ENCODE results near the gene ASB13.

ASB13 gene

DNA sequence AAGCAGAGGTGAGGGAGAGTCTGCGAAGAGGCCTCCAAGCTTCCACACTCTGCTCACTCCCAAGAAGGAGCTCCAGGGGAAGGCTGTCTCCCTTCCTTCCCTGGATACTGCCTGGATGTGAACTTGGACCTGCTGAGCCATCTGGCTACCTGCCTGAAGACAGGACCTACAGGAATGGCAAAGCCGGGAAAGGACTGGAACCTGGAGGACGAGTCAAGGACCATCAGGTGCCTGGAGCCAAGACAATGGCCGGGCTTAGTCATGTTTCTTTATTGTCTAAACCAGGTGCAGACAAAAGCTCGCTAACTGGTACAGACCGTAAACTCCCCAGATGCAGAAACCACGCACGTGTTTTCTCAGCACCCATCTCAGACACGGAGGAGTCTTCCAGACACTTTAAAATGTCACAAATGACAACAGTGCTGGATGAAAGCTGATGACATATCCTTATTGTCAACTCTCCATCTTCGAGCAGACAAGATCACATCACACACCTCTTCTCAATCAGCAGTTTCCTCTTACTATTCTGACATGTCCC lies 12.1 kb downstream of the ASB13 start:
- DNase-seq (ENCODE audit: insufficient read length), result no peak
- TF ChIP-seq TAF1 (IDR thresholded peaks at IDR 0.05; ENCODE audit: borderline replicate concordance, low read depth, low read length), result no peak
- TF ChIP-seq POLR2A (IDR thresholded peaks at IDR 0.05; ENCODE audit: low read depth, low read length), result no peak
- TF ChIP-seq POLR2AphosphoS5 (IDR thresholded peaks at IDR 0.05; ENCODE audit: low read depth, low read length), result no peak
- no peak for FAIRE-seq

DNA sequence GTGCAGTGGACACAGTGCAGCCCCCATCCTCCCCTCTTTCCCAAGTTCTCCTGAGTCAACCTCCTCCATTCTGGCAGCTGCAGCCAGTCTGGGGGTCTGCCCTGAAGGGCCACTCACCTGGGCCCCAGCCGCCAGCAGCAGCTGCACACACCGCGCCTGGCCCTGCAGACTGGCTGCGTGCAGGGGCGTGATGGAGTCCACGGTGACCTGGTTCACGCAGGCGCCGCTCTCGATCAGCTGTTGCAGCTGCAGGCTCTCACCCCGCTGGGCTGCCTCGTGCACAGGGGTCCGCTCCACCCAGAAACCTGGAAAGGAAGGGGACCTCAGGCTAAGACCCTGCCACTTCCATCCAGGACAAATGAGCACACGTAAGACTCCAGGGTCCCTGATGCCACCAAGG lies 13.6 kb downstream of the ASB13 start:
- TF ChIP-seq TAF1 (IDR thresholded peaks at IDR 0.05; ENCODE audit: borderline replicate concordance, low read depth, low read length), result no peak
- no peak for TF ChIP-seq POLR2A (IDR thresholded peaks at IDR 0.05; ENCODE audit: low read depth, low read length)
- no peak for TF ChIP-seq POLR2AphosphoS5 (IDR thresholded peaks at IDR 0.05; ENCODE audit: low read depth, low read length)
- FAIRE-seq (no peak), DNase-seq (ENCODE audit: insufficient read length) (no peak)

DNA sequence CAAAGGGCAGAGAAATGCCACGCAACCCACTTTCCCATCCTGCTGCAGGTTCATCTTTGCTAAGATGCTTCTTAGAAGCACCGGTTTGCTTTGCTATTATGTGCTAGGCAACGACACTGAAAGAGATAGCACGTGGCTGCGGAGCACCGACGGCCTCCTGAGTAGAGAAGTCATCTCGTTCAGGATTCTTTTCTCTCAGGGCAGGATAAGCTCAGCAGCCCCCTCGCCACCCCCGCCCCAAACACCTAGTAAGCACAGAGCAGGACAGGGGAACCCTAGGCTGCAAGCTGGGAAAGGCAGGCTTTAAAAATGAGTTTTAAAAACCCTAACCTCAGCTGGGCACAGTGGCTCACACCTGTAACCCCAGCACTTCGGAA lies 15.0 kb downstream of the ASB13 start:
- no peak for FAIRE-seq
- TF ChIP-seq POLR2A (IDR thresholded peaks at IDR 0.05; ENCODE audit: low read depth, low read length), result no peak
- TF ChIP-seq TAF1 (IDR thresholded peaks at IDR 0.05; ENCODE audit: borderline replicate concordance, low read depth, low read length), result no peak
- TF ChIP-seq POLR2AphosphoS5 (IDR thresholded peaks at IDR 0.05; ENCODE audit: low read depth, low read length), result no peak
- DNase-seq (ENCODE audit: insufficient read length), result no peak

DNA sequence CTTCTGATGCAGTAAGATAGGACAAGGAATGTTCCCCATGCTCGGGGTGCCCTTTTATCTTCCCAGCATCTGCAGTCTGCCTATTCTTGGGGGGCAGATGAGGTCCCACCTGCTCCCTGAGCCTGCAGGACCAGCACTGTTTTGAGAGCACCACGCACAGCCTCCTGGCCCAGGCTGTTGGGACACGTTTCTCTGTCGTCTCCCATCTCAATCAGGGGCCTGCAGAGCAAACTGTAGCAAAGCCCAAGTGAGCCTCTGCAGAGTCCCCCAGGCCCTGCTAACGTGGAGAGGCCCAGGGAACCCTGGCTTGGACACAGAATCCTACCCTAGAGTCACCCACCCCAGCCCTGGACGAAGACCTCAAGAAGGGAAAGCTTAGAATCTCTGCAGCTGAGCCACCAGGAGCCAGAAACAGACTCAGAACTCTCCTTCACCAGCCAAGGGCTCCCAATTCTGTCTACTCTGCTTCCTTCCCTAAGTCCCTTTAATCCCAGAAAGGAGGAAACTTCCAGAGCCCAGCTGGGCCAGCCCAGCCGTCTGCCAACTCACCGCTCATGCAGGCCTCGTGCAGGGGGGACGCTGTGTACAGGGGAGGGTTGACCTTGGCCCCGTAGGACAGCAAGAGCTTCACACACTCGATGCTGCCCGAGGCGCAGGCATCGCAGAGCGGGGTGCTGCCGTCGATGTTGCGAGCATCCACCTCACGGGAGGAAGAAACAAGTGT lies 15.6 kb downstream of the ASB13 start:
- no peak for TF ChIP-seq TAF1 (IDR thresholded peaks at IDR 0.05; ENCODE audit: borderline replicate concordance, low read depth, low read length)
- no peak for TF ChIP-seq POLR2A (IDR thresholded peaks at IDR 0.05; ENCODE audit: low read depth, low read length)
- TF ChIP-seq POLR2AphosphoS5 (IDR thresholded peaks at IDR 0.05; ENCODE audit: low read depth, low read length), result no peak
- FAIRE-seq, result no peak
- DNase-seq (ENCODE audit: insufficient read length), result no peak

DNA sequence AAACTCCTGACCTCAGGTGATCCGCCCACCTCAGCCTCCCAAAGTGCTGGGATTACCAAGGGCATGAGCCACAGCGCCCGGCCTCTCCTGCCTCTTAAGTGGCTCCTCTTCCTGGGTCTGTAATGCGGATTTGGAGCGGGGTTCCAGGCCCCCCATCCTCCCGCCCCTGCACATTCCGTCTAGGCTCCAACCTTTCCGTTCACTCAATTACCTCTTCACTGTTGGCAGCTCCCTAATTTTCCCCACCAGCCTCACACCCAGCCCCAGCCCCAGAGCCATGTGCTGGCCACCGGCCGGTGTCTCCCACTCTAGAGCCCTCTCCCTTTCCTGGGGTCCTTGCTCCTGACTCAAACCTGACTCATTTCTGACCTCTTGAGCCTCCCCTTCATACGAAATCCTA lies 16.6 kb downstream of the ASB13 start:
- TF ChIP-seq POLR2AphosphoS5 (IDR thresholded peaks at IDR 0.05; ENCODE audit: low read depth, low read length) (no peak), TAF1 (IDR thresholded peaks at IDR 0.05; ENCODE audit: borderline replicate concordance, low read depth, low read length) (no peak), POLR2A (IDR thresholded peaks at IDR 0.05; ENCODE audit: low read depth, low read length) (no peak)
- DNase-seq (ENCODE audit: insufficient read length) (no peak), FAIRE-seq (no peak)

DNA sequence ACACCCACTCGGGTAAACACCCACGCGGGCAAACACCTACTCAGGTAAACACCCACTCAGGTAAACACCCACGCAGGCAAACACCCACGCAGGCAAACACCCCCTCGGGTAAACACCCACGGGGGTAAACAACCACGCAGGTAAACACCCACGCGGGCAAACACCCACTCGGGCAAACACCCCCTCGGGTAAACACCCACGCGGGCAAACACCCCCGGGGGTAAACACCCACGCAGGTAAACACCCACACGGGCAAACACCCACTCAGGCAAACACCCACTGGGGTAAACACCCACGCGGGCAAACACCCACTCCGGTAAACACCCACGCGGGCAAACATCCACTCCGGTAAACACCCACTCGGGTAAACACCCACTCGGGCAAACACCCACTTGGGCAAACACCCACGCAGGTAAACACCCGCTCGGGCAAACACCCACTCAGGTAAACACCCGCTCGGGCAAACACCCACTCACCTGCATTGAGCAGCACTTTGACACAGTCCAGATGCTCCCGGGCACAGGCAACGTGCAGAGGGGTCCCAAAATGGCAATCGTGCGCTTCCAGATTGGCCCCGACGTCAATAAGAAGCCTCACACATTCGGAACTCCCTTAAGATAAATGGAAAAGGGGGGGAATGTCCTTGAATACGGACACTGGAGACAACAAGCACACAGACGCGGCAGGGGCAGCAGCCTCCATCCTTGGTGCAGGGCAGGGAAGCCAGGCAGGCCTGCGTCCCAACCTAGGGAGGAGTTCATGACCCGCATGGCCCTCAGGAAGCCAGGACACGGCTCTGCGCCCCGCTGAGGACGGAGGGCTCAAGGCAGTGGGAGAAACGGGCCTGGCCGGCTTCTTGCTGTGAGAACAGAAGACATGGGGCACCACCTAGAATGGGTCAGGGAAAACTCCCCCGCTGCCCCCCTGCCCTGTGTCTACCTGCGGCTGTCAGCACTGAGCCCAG lies 17.6 kb downstream of the ASB13 start:
- no peak for TF ChIP-seq TAF1 (IDR thresholded peaks at IDR 0.05; ENCODE audit: borderline replicate concordance, low read depth, low read length)
- no peak for TF ChIP-seq POLR2A (IDR thresholded peaks at IDR 0.05; ENCODE audit: low read depth, low read length)
- no peak for TF ChIP-seq POLR2AphosphoS5 (IDR thresholded peaks at IDR 0.05; ENCODE audit: low read depth, low read length)
- no peak for DNase-seq (ENCODE audit: insufficient read length)
- FAIRE-seq, result no peak

DNA sequence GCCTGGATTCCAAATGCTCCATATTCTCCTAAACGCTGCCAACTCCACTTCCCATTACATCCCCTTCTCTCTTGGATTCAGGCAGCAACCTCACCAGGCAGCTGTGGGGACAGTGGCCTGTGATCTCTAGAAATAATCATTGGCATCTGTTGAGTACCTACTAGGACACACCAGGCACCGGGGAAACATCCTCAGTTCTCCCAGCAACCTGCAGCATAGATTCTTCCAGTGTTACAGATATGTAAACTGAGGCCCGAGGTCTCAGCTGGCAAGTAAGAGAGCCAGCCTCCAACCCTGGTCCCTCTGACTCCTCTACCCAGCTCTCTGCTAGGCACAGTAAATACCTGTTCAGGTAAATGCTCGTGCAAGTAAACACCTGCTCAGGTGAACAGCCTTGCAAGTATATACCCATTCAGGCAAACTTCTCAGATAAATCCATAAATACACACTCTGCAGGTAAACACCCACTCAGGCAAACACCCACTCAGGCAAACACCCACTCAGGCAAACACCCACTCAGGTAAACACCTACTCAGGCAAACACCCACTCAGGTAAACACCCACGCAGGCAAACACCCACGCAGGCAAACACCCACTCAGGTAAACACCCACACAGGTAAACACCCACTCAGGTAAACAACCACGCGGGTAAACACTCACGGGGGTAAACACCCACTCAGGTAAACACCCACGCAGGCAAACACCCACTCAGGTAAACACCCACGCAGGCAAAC lies 18.7 kb downstream of the ASB13 start:
- DNase-seq (ENCODE audit: insufficient read length), result no peak
- TF ChIP-seq TAF1 (IDR thresholded peaks at IDR 0.05; ENCODE audit: borderline replicate concordance, low read depth, low read length) (no peak), POLR2A (IDR thresholded peaks at IDR 0.05; ENCODE audit: low read depth, low read length) (no peak), POLR2AphosphoS5 (IDR thresholded peaks at IDR 0.05; ENCODE audit: low read depth, low read length) (no peak)
- no peak for FAIRE-seq

DNA sequence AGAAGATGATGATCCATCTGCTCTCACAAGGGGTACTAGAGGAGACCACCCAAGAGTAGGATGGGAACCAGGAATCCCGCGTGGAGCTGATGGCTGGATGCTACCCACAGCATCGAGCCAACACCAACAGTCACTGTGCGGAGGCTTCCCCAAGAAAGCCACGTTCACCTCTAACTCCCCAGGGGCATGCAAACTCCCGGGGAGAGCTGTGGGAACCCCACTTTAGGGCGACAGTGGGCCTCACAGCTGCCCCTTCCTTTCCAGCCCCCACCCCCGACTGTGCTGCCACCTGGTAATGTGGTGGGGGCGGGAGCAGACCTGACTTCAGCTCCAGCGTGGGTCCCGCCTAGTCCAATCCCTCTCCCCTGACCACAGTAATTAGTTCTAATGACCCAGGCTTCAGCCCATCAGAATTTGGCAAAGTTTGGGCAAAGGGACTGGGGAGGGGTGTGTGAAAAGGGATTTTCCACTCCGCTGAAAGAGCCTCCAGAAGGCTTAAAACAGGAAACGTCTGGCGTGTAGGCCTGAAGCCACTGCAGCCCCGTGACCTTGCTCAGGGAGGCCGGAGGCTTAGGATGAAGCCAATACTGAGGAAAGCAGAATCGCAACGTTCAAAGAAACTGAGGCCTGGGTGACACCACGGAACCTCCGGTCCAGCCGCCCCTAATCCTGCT lies 20.3 kb downstream of the ASB13 start:
- FAIRE-seq (no peak), DNase-seq (ENCODE audit: insufficient read length) (no peak)
- TF ChIP-seq POLR2A (IDR thresholded peaks at IDR 0.05; ENCODE audit: low read depth, low read length) (no peak), POLR2AphosphoS5 (IDR thresholded peaks at IDR 0.05; ENCODE audit: low read depth, low read length) (no peak), TAF1 (IDR thresholded peaks at IDR 0.05; ENCODE audit: borderline replicate concordance, low read depth, low read length) (no peak)

DNA sequence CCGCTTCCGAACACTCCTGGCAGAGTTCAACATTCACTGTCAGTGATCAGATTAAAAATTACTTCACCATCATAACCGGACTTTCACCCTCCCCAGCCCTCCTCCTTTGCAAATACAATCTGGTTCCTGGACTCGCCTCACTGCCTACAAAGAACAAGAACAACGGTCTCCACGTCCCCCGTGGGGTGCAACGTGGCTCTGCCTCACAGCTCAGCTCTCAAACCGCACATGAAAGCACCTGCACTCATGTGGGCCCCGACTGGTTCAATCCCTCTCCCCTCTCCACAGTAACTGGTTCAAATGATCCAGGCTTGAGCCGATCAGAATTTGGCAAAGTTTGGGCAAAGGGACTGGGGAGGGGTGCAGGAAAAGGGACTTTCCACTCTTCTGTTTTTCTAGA lies 21.0 kb downstream of the ASB13 start:
- TF ChIP-seq TAF1 (IDR thresholded peaks at IDR 0.05; ENCODE audit: borderline replicate concordance, low read depth, low read length) (no peak), POLR2AphosphoS5 (IDR thresholded peaks at IDR 0.05; ENCODE audit: low read depth, low read length) (no peak), POLR2A (IDR thresholded peaks at IDR 0.05; ENCODE audit: low read depth, low read length) (no peak)
- FAIRE-seq (no peak), DNase-seq (ENCODE audit: insufficient read length) (no peak)

DNA sequence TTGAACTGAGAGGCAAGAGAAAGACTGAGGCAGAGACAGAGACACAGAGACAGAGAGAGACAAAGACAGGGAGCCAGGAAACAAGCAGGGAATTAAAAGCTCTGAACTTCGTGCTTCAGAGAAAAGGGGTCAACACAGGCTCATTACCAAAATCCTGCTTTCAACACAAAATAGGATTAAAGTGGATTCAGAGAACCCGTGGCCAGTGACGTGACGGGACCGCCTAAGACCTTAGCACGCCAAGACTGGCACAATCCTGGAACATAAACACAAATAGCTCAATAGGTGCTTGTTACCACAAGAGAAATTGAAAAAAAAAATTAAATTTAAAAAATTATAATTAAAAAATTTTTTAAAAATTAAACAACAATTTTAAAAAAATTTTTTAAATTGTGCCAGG lies 21.5 kb downstream of the ASB13 start:
- no peak for FAIRE-seq
- TF ChIP-seq POLR2A (IDR thresholded peaks at IDR 0.05; ENCODE audit: low read depth, low read length), result no peak
- no peak for TF ChIP-seq TAF1 (IDR thresholded peaks at IDR 0.05; ENCODE audit: borderline replicate concordance, low read depth, low read length)
- no peak for TF ChIP-seq POLR2AphosphoS5 (IDR thresholded peaks at IDR 0.05; ENCODE audit: low read depth, low read length)
- no peak for DNase-seq (ENCODE audit: insufficient read length)

Data from GM12892 (cell line).